Measurements from ENCODE around the gene CFD.
"Not testable (repeated sequence)": the region's sequence is repeated elsewhere in the genome, so short reads cannot be mapped to it uniquely, and the experiment has no call there.

Gene CFD

GRCh38 chr19:852136-853013 lies 7.1 kb upstream of the CFD start, which contains the start of gene ELANE:
Gene ELANE (plus strand): TSS chr19:852303. CDS start chr19:852329, 26 bp downstream.
- DNase-seq (ENCODE audit: low spot score): no peak

- no peak for DNase-seq (ENCODE audit: low spot score)
Measured at GRCh38 chr19:853014-853585, 6.4 kb upstream of the CFD start.

DNA sequence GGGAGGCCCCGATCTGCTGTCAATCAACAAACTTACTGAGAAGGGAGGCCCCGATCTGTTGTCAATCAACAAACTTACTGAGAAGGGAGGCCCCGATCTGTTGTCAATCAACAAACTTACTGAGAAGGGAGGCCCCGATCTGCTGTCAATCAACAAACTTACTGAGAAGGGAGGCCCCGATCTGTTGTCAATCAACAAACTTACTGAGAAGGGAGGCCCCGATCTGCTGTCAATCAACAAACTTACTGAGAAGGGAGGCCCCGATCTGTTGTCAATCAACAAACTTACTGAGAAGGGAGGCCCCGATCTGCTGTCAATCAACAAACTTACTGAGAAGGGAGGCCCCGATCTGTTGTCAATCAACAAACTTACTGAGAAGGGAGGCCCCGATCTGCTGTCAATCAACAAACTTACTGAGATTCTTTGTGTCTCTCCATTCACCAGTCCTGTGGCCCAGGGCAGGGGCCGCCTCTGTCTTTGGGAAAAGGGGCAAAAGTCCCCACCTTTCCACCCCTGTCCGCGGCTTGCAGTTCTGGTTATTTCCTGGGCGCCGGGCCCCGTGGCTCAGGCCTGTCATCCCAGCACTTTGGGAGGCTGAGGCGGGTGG lies 5.7 kb upstream of the CFD start:
- not testable (repeated sequence) for DNase-seq (ENCODE audit: low spot score)

- no peak for DNase-seq (ENCODE audit: low spot score)
Measured at GRCh38 chr19:854549-854948, 4.9 kb upstream of the CFD start.

DNA sequence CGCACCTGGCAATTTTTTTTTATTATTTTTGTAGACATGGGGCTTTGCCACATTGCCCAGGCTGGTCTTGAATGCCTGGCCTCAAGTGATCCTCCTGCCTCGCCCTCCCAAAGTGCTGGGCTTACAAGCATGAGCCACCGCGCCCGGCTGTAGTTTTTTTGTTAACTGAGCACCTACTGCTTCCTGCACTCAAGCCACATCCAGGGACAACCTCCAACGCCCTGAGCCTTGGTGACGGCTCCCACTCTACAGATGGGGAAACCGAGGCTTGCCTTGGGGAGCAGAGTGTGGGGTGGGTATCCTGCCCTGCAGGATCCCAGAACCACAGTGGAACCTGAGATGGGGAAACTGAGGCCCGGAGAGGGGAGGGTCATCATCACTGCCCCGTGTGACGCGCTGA lies 4.3 kb upstream of the CFD start:
- no peak for DNase-seq (ENCODE audit: low spot score)

- DNase-seq (ENCODE audit: low spot score): no peak
Measured at GRCh38 chr19:855566-856120, 3.8 kb upstream of the CFD start.

DNA sequence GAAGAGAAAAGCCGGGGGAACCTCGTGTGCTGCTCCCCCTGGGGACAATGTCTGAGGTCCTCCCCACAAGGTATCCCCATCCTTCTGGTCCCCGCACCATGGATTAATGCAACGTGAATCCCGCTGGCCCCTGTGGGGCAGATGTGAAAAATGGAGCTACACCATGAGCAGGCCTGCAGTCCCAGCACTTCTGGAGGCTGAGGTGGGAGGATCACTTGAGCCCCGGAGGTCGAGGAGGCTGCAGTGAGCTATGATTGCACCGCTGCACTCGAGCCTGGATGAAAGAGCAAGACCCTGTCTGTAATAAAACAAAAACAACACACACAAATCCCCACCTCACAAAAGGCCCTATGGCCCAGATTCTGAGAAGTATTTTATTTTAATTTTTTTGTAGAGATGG lies 1.2 kb upstream of the CFD start:
- DNase-seq (ENCODE audit: low spot score): no peak

GRCh38 chr19:861141-861755 lies 1.8 kb downstream of the CFD start:
- no peak for DNase-seq (ENCODE audit: low spot score)

DNA sequence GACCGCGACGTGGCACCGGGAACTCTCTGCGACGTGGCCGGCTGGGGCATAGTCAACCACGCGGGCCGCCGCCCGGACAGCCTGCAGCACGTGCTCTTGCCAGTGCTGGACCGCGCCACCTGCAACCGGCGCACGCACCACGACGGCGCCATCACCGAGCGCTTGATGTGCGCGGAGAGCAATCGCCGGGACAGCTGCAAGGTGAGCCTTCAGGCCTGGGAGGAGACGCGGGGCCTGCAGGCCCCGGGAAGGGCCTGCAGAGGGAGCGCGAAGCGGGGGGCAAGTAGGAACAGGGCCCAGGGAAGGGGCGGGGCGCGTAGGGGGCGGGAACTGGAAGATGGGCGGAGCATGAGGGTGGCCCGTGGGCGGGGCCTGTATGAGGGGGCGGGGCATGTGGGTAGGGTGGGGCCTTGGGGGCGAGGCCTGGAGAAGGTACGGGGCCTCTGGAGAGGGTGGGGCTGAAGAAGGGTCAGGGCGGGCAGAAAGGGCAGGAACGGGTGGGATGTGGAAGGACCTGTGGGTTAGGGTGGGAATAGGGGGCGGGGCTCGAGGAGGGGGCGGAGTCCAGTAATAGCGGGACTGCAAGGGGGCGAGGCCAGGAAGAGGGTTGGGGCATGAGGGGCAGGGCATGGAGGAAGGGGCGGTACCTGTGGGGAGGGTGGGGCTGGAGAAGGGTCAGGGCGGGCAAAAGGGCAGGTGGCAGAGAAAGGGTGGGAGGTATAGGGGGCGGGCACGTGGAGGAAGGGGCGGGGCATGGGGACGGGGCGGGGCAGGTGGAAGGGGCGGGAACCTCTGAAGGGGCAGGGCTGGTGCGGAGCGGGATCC lies 2.5 kb downstream of the CFD start:
- DNase-seq (ENCODE audit: low spot score): peak; percentile 94

DNA sequence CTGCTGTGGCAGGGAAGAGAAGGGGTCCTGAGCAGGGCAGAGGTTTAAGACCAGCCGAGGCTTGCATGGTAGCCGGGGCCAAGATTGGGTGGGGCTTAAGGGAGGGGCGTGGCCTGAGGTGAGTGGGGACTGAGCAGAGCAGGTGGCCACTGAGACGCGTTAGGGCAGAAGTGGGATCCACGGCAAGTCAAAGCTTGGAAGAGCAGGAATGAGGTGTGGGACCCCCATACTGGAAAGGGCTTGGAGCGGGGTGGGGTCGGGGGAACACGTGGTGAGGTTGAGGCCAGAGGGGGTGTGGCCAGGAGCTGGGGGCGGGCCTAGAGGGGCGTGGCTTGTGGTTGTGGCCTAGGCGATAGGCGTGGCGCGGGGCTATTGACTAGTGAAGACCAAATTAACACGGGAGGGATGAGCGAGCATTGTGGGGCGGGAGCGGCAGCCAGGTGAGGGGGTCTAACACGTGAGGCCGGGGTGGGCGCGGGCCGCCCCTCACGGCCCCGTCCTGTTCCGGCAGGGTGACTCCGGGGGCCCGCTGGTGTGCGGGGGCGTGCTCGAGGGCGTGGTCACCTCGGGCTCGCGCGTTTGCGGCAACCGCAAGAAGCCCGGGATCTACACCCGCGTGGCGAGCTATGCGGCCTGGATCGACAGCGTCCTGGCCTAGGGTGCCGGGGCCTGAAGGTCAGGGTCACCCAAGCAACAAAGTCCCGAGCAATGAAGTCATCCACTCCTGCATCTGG lies 3.3 kb downstream of the CFD start:
- DNase-seq (ENCODE audit: low spot score): peak; percentile 83

- no peak for DNase-seq (ENCODE audit: low spot score)
Measured at GRCh38 chr19:863315-863620, 3.8 kb downstream of the CFD start.

GRCh38 chr19:866769-867300 lies 7.4 kb downstream of the CFD start:
- no peak for DNase-seq (ENCODE audit: low spot score)

DNA sequence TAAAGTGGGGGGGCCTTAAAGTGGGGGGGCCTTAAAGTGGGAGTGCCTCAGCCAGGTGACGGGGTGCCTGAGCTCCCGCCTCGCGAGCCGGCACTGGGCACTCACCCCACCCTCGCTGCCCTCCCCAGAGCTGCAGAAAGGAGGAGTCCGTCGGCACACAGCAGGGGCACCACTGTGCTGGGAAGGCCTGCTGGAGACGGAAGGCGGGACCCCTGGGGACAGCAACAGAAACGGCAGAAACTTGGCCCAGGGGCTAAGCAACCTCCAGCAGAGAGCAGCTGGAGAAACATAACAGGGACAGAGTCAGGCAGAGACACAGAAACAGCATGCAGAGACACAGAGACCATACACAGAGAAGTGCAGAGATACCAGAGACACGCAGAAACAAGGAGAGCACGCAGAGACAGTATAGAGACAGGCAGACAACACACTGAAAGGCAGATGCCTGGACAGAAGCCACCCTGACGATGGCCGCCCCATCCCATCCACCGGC lies 7.9 kb downstream of the CFD start:
- DNase-seq (ENCODE audit: low spot score): no peak

DNA sequence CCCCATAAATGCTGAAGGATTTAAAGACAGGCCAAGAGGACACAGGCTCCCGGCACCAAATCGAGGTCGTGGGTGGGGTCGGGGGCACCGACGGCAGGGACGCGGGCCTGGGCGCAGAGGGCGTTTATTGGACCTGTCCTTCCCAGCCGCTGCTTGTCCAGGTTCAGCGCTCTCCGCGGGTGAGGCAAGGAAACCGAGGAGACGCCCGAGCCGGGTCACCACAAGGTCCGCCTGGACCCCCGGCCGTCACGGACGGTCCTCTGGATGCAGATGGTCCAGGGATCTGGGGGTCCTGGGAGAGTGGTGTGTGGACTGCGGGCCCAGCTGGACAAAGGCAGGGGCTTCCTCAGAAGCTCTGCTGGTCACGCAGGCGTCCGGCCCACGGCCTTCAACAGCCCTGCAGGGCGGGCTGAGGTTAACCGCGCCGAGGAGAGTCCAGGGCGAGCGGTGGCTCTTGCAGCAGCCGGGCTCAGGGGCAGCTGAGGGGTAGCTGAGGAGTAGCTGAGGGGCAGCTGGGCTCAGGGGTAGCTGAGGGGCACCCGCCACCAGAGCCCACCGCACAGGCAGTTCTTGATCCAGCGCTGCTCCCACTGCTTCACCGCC lies 8.5 kb downstream of the CFD start:
- DNase-seq (ENCODE audit: low spot score): no peak

- DNase-seq (ENCODE audit: low spot score): no peak
Measured at GRCh38 chr19:868458-869244, 9.2 kb downstream of the CFD start.

DNA sequence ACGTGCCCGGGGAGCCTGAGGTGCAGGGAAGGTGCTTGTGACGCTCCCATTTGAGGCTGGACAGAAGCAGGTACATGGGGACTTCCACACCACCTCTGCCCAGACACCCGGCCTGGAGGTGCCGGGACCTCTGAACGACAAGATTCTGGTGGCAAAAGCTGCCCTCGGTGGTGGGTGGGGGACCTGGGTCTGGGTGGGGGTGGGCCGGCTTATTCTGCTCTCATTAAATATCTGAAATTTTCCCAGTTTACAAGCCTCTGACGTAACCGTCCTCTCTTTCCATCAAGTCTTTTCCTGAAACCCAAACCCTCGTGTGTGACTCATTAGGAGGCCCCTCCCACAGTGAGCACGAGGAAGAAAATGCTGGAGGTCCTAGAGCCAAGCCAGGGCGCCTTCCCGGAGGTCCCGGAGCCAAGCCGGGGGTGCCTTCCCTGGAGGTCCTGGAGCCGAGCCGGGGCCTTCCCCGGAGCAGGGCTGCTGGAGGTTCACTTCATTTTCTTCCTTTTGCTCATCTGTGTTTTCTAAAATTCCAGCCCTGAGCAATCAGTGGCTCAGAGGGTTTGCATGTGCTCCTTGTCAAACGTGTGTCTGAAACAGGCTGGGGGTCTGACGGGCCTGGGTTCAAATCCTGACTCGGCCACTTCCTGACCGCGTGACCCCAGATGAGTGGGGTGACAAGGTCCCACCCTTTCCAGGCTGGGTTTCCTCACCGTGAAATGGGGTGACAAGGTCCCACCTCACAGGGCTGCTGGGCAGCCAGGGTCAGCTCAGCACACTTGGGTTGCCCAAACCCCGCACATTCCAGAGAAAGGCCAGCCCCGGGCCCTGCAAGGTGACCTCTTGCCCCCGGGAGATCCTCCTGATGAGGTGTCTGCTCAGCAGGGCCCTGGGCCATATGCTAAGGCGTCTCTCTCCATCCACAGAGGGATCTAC lies 10.0 kb downstream of the CFD start:
- DNase-seq (ENCODE audit: low spot score): no peak

DNA sequence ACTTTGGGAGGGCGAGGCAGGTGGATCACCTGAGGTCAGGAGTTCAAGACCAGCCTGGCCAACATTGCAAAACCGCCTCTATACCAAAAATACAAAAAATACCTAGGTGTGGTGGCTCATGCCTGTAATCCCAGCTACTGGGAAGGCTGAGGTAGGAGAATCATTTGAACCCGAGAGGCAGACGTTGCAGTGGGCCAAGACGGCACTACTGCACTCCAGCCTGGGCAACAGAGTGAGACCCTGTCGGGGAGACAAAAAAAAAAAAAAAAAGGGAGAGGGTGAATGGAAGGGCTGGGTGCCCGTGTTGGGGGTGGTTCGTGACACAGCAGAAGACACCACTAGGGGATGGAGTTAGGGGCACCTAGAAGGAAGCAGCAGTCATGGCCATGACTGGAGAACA lies 10.8 kb downstream of the CFD start:
- no peak for DNase-seq (ENCODE audit: low spot score)

DNA sequence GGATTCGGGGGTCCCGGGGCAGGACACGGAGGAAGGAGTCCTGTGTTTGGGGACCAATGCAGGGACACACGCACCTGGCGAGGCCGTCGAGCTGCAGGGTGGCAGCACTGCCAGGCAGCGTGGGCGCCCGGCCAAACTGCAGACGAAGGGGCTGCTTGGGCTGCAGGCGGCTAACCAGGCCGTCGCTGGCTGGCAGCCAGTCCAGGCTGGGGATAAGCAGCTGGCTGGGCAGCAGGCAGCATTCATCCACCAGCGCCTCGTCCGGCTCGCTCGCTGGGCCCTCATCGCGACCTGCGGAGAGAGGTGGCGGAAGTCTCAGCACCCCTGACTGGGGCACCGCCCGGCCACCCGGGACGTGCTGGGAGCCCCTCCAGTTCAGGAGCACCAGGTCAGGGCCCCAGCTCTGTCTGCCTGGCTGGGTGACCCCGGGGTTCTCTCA lies 11.5 kb downstream of the CFD start:
- no peak for DNase-seq (ENCODE audit: low spot score)

All from iPS-NIHi11 (cell line).